Endodermal cell (in vitro differentiated cells): ENCODE results near the gene NOTUM. TPM values are rescaled to one million over a fixed set of nuclear protein-coding genes. Genes with fewer than 3 reads are reported as not detected.

Experiments
- DNase-seq: peaks from one replicate; pipeline ENCODE4 v3.0.0-alpha.2; 2017
- H3K27ac ChIP-seq: 2 replicates; pipeline ENCODE4 v1.5.1; 2013; ENCODE audit warnings: mild to moderate bottlenecking, low read depth, low read length, moderate library complexity
- H3K27me3 ChIP-seq: 2 replicates; pipeline ENCODE4 v1.6.1; 2013; ENCODE audit warnings: mild to moderate bottlenecking, low read length, moderate library complexity; ENCODE audit not compliant: insufficient read depth, control insufficient read depth, poor library complexity, severe bottlenecking
- H3K36me3 ChIP-seq: 2 replicates; pipeline ENCODE4 v1.7.0; 2013; ENCODE audit warnings: mild to moderate bottlenecking, low read length, moderate library complexity; ENCODE audit not compliant: control insufficient read depth, insufficient read depth
- H3K4me1 ChIP-seq: one replicate; pipeline ENCODE4 v1.7.0; 2013; ENCODE audit warnings: low read length; ENCODE audit not compliant: control insufficient read depth, insufficient read depth
- H3K4me3 ChIP-seq: 2 replicates; pipeline ENCODE4 v1.5.1; 2013; ENCODE audit warnings: mild to moderate bottlenecking, low read length, moderate library complexity
- H3K9ac ChIP-seq: 2 replicates; pipeline ENCODE4 v1.6.1; 2013; ENCODE audit warnings: mild to moderate bottlenecking, low read length, moderate library complexity; ENCODE audit not compliant: poor library complexity, severe bottlenecking; ENCODE audit errors: extremely low read depth
- H3K9me3 ChIP-seq: 2 replicates; pipeline ENCODE4 v1.6.1; 2013; ENCODE audit warnings: mild to moderate bottlenecking, low read length, moderate library complexity; ENCODE audit not compliant: control insufficient read depth
- H3K27ac Mint-ChIP-seq: 2 replicates; pipeline ENCODE4 v1.8.0; 2020; ENCODE audit warnings: mixed read lengths
- H3K27me3 Mint-ChIP-seq: 2 replicates; pipeline ENCODE4 v1.8.0; 2021; ENCODE audit warnings: mild to moderate bottlenecking, mixed read lengths; ENCODE audit not compliant: insufficient read depth
- H3K36me3 Mint-ChIP-seq: 2 replicates; pipeline ENCODE4 v1.8.0; 2020; ENCODE audit warnings: low read depth, mixed read lengths
- H3K4me1 Mint-ChIP-seq: 2 replicates; pipeline ENCODE4 v1.8.0; 2020; ENCODE audit warnings: mixed read lengths
- H3K4me3 Mint-ChIP-seq: 2 replicates; pipeline ENCODE4 v1.8.0; 2020; ENCODE audit warnings: mild to moderate bottlenecking, moderate library complexity, mixed read lengths
- H3K9me3 Mint-ChIP-seq: 2 replicates; pipeline ENCODE4 v1.8.0; 2020; ENCODE audit warnings: mild to moderate bottlenecking, mixed read lengths
- CTCF ChIP-seq: fragments of 200-600 bp; sonication (generic); conservative IDR thresholded peaks from 2 replicates; pipeline ENCODE4 v1.5.0; 2021; ENCODE audit warnings: antibody characterized with exemption, mild to moderate bottlenecking
- WGBS, 2 experiments: methylation state at CpG; one replicate each; pipeline versions ENCODE4 v1.1.5 to v1.1.7; 2013; ENCODE audit warnings: missing lambda C conversion rate in 2 of 2, mixed read lengths in 1 of 2; ENCODE audit not compliant: insufficient coverage in 1 of 2, insufficient read length in 1 of 2; 5-methylcytosine and 5-hydroxymethylcytosine counted together
- total RNA-seq, 2 donors: library from RNA; stranded (reverse); fragmentation: NEBNext Ultra II Directional in 1 of 2; extraction: Animal tissue kit (Norgen Biotek cat#: 25700) in 1 of 2; gene quantifications; 2 replicates in 1 of 2; 3 replicates in 1 of 2; pipeline ENCODE4 v1.2.1, GENCODE V29; 2021

Gene NOTUM
- total RNA-seq, 2 donors from 2014 or later, result 12.5 to 26.3 TPM

- no peak overlapping the region for H3K27ac ChIP-seq
- no peaks in the 10 kb centered on the region for H3K4me1 ChIP-seq
- TF ChIP-seq CTCF, result no peak
- peaks cover 14% of the 10 kb centered on the region for H3K27me3 Mint-ChIP-seq
- peak; percentile 50 for DNase-seq
- no peaks in the 10 kb centered on the region for H3K36me3 ChIP-seq
- no peaks in the 10 kb centered on the region for H3K36me3 Mint-ChIP-seq
- no peak overlapping the region for H3K27ac Mint-ChIP-seq
- H3K9me3 Mint-ChIP-seq, result no peaks in the 10 kb centered on the region
- no peak overlapping the region for H3K4me3 Mint-ChIP-seq
- no peaks in the 10 kb centered on the region for H3K4me1 Mint-ChIP-seq
- 84 to 91% methylated on average over 6 to 16 of the region's 16 CpGs for WGBS, 2 experiments
- no peaks in the 10 kb centered on the region for H3K9me3 ChIP-seq
- peaks cover 7% of the 10 kb centered on the region for H3K27me3 ChIP-seq
- H3K9ac ChIP-seq, result no peak overlapping the region
- H3K4me3 ChIP-seq, result no peak overlapping the region
These were observed 8.2 kb downstream of the NOTUM start for GRCh38 chr17:81952792-81953228.

GRCh38 chr17:81951785-81952684 is 9.0 kb downstream of the NOTUM start:
- no peak overlapping the region for H3K9ac ChIP-seq
- no peaks in the 10 kb centered on the region for H3K36me3 Mint-ChIP-seq
- H3K4me3 ChIP-seq, result no peak overlapping the region
- 80 to 82% methylated on average over 9 to 10 of the region's 13 CpGs for WGBS, 2 experiments
- no peak overlapping the region for H3K27ac Mint-ChIP-seq
- H3K27me3 Mint-ChIP-seq, result peaks cover 10% of the 10 kb centered on the region
- no peaks in the 10 kb centered on the region for H3K9me3 ChIP-seq
- TF ChIP-seq CTCF, result no peak
- peak; percentile 39 for DNase-seq
- H3K27me3 ChIP-seq, result no peaks in the 10 kb centered on the region
- no peaks in the 10 kb centered on the region for H3K4me1 ChIP-seq
- H3K36me3 ChIP-seq, result no peaks in the 10 kb centered on the region
- H3K9me3 Mint-ChIP-seq, result no peaks in the 10 kb centered on the region
- H3K4me1 Mint-ChIP-seq, result no peaks in the 10 kb centered on the region
- H3K4me3 Mint-ChIP-seq, result no peak overlapping the region
- no peak overlapping the region for H3K27ac ChIP-seq

- H3K36me3 Mint-ChIP-seq, result no peaks in the 10 kb centered on the region
These were observed 10.5 kb downstream of the NOTUM start for GRCh38 chr17:81950501-81950900.

More at GRCh38 chr17:81950501-81950900, 10.5 kb downstream of the NOTUM start:
- no peak overlapping the region for H3K27ac ChIP-seq
- no peaks in the 10 kb centered on the region for H3K27me3 ChIP-seq
- Mint-ChIP-seq H3K4me1 (no peaks in the 10 kb centered on the region), H3K4me3 (no peak overlapping the region), H3K9me3 (no peaks in the 10 kb centered on the region), H3K27me3 (peaks cover 9% of the 10 kb centered on the region), H3K27ac (no peak overlapping the region)
- WGBS, 2 experiments, result 84 to 88% methylated on average over 15 of the region's 15 CpGs
- no peak overlapping the region for H3K4me3 ChIP-seq
- no peak for TF ChIP-seq CTCF
- H3K4me1 ChIP-seq, result no peaks in the 10 kb centered on the region
- no peaks in the 10 kb centered on the region for H3K9me3 ChIP-seq
- no peaks in the 10 kb centered on the region for H3K36me3 ChIP-seq
- H3K9ac ChIP-seq, result no peak overlapping the region
- no peak for DNase-seq
